GM23338 (cell line): ENCODE data around the gene TRAM2. TPM values are rescaled to one million over a fixed set of nuclear protein-coding genes. Genes with fewer than 3 reads are reported as not detected.

Experiments used
- ATAC-seq: fragments of 200-7000 bp; cut with Tn5 transposase; 3 replicates; pipeline ENCODE4 v1.9.1; 2020
- DNase-seq: peaks from one replicate; pipeline ENCODE4 v3.0.0-alpha.2; 2015; ENCODE audit warnings: low spot score
- H2AFZ ChIP-seq: fragments of 200-600 bp; sonication (generic); 2 replicates; pipeline ENCODE4 v1.8.0; 2016; ENCODE audit warnings: antibody characterized with exemption, mild to moderate bottlenecking, moderate library complexity
- H3F3A ChIP-seq: fragments of 200-600 bp; sonication (generic); replicated peaks from 2 replicates; pipeline ENCODE4 v1.8.0; 2017; ENCODE audit warnings: antibody characterized with exemption, mixed run types, low read depth
- H3K27ac ChIP-seq: fragments of 200-600 bp; sonication (generic); 2 replicates; pipeline ENCODE4 v1.6.1; 2016; ENCODE audit warnings: low read depth
- H3K27me3 ChIP-seq: fragments of 200-600 bp; sonication (generic); 2 replicates; pipeline ENCODE4 v1.8.0; 2016; ENCODE audit warnings: mild to moderate bottlenecking, mixed run types, moderate library complexity; ENCODE audit not compliant: insufficient read depth
- H3K36me3 ChIP-seq: fragments of 200-600 bp; sonication (generic); 2 replicates; pipeline ENCODE4 v1.8.0; 2016; ENCODE audit warnings: mild to moderate bottlenecking; ENCODE audit not compliant: insufficient read depth
- H3K4me1 ChIP-seq: fragments of 200-600 bp; sonication (generic); 2 replicates; pipeline ENCODE4 v1.8.0; 2016; ENCODE audit warnings: mild to moderate bottlenecking, moderate library complexity; ENCODE audit not compliant: insufficient read depth
- H3K4me2 ChIP-seq: fragments of 200-600 bp; sonication (generic); 2 replicates; pipeline ENCODE4 v1.7.1; 2017; ENCODE audit warnings: mixed run types
- H3K4me3 ChIP-seq: fragments of 200-600 bp; sonication (generic); 2 replicates; pipeline ENCODE4 v1.6.1; 2016; ENCODE audit warnings: mixed run types
- H3K79me2 ChIP-seq: fragments of 200-600 bp; sonication (generic); replicated peaks from 2 replicates; pipeline ENCODE4 v1.8.0; 2017; ENCODE audit warnings: mild to moderate bottlenecking; ENCODE audit not compliant: insufficient read depth
- H3K9me2 ChIP-seq: fragments of 200-600 bp; sonication (generic); 2 replicates; pipeline ENCODE4 v1.8.0; 2017; ENCODE audit not compliant: insufficient read depth
- H4K20me1 ChIP-seq: fragments of 200-600 bp; sonication (generic); replicated peaks from 2 replicates; pipeline ENCODE4 v1.8.0; 2017; ENCODE audit warnings: mild to moderate bottlenecking; ENCODE audit not compliant: insufficient read depth
- H3K27ac Mint-ChIP-seq: 2 replicates; pipeline ENCODE4 v1.8.0; 2020; ENCODE audit warnings: inconsistent platforms, mild to moderate bottlenecking, moderate library complexity, mixed read lengths
- H3K27me3 Mint-ChIP-seq: 3 replicates; pipeline ENCODE4 v1.8.0; 2022; ENCODE audit warnings: low read depth, mild to moderate bottlenecking, moderate library complexity, mixed read lengths, inconsistent platforms; ENCODE audit not compliant: insufficient read depth, poor library complexity
- H3K36me3 Mint-ChIP-seq: 3 replicates; pipeline ENCODE4 v1.8.0; 2021; ENCODE audit warnings: low read depth, mild to moderate bottlenecking, inconsistent platforms, moderate library complexity, mixed read lengths
- H3K4me1 Mint-ChIP-seq: 3 replicates; pipeline ENCODE4 v1.8.0; 2020; ENCODE audit warnings: mild to moderate bottlenecking, inconsistent platforms, mixed read lengths
- H3K4me3 Mint-ChIP-seq: 3 replicates; pipeline ENCODE4 v1.8.0; 2021; ENCODE audit warnings: moderate library complexity, mild to moderate bottlenecking, inconsistent platforms, mixed read lengths
- H3K9me3 Mint-ChIP-seq: 3 replicates; pipeline ENCODE4 v1.8.0; 2020; ENCODE audit warnings: moderate library complexity, mild to moderate bottlenecking, inconsistent platforms, mixed read lengths
- CREB1 ChIP-seq: fragments of 250-450 bp; sonication (Bioruptor Pico); IDR thresholded peaks from 2 replicates; pipeline ENCODE4 v1.5.0; 2020; ENCODE audit warnings: low read depth, mild to moderate bottlenecking, moderate library complexity
- EZH2 ChIP-seq: fragments of 200-600 bp; sonication (generic); IDR thresholded peaks from one replicate; pipeline ENCODE4 v1.8.0; 2017; ENCODE audit warnings: antibody characterized with exemption, mild to moderate bottlenecking, low read depth; ENCODE audit not compliant: unreplicated experiment
- JUNB ChIP-seq: IDR thresholded peaks from one replicate; pipeline ENCODE4 v1.6.1; 2016; ENCODE audit warnings: antibody characterized with exemption; ENCODE audit not compliant: unreplicated experiment
- NANOG ChIP-seq: IDR thresholded peaks from 2 replicates; pipeline ENCODE4 v1.6.1; 2016; ENCODE audit warnings: antibody characterized with exemption, borderline replicate concordance
- POLR2AphosphoS5 ChIP-seq: IDR thresholded peaks from 2 replicates; pipeline ENCODE4 v1.6.1; 2016; ENCODE audit warnings: antibody characterized with exemption, low read depth
- STAT1 ChIP-seq: IDR thresholded peaks from one replicate; pipeline ENCODE4 v1.6.1; 2016; ENCODE audit warnings: antibody characterized with exemption; ENCODE audit not compliant: unreplicated experiment
- ZNF114 ChIP-seq: fragments of 250-450 bp; sonication (Bioruptor Pico); IDR thresholded peaks from 2 replicates; pipeline ENCODE4 v1.5.0; 2020; ENCODE audit warnings: mild to moderate bottlenecking, moderate library complexity
- polyA plus RNA-seq: library from polyadenylated mRNA; unstranded; fragments of >200 nt; fragmentation: Nextera tagmentation; extraction: Ambion mirVana; gene quantifications from 2 replicates; pipeline ENCODE4 v1.2.1, GENCODE V29; 2016
- total RNA-seq: library from RNA; depleted of rRNA; stranded (reverse); fragments of >200 nt; shearing (Covaris generic); gene quantifications from 2 replicates; pipeline ENCODE4 v1.2.3, GENCODE V29; 2014
- TF ChIP-seq, protein P1 (sequence below): fragments of 250-450 bp; sonication (Bioruptor Pico); IDR thresholded peaks from 2 replicates; pipeline ENCODE4 v1.5.0; 2020; ENCODE audit warnings: mild to moderate bottlenecking, moderate library complexity

Gene TRAM2
- total and polyA plus RNA-seq, 2 experiments from 2014 or later = 4.0 to 14.0 TPM

DNA sequence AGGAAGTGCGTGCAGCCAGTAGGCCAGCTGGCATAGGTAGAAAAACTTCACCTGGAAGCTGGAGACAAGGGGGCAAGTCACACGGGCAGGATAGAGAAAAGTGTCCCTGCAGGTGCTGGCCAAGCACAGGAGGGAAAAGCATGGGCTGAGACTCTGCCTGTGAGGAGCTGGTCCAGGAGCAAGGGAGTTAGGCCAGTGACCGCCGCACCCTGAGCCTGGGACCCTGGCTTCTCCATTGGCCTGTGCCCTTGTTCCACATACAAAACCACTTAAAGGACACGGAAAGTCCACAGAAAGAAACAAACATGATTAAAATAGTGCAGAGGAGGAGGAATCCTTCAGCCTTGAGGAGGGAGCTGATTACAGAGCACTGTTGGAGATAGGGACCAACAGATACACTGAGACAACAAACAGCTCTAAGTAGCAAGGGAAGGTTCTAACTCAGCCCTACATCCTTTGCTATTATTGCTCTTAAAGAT, 68.6 kb downstream of the TRAM2 start (continued):
- TF ChIP-seq, protein P1, sequence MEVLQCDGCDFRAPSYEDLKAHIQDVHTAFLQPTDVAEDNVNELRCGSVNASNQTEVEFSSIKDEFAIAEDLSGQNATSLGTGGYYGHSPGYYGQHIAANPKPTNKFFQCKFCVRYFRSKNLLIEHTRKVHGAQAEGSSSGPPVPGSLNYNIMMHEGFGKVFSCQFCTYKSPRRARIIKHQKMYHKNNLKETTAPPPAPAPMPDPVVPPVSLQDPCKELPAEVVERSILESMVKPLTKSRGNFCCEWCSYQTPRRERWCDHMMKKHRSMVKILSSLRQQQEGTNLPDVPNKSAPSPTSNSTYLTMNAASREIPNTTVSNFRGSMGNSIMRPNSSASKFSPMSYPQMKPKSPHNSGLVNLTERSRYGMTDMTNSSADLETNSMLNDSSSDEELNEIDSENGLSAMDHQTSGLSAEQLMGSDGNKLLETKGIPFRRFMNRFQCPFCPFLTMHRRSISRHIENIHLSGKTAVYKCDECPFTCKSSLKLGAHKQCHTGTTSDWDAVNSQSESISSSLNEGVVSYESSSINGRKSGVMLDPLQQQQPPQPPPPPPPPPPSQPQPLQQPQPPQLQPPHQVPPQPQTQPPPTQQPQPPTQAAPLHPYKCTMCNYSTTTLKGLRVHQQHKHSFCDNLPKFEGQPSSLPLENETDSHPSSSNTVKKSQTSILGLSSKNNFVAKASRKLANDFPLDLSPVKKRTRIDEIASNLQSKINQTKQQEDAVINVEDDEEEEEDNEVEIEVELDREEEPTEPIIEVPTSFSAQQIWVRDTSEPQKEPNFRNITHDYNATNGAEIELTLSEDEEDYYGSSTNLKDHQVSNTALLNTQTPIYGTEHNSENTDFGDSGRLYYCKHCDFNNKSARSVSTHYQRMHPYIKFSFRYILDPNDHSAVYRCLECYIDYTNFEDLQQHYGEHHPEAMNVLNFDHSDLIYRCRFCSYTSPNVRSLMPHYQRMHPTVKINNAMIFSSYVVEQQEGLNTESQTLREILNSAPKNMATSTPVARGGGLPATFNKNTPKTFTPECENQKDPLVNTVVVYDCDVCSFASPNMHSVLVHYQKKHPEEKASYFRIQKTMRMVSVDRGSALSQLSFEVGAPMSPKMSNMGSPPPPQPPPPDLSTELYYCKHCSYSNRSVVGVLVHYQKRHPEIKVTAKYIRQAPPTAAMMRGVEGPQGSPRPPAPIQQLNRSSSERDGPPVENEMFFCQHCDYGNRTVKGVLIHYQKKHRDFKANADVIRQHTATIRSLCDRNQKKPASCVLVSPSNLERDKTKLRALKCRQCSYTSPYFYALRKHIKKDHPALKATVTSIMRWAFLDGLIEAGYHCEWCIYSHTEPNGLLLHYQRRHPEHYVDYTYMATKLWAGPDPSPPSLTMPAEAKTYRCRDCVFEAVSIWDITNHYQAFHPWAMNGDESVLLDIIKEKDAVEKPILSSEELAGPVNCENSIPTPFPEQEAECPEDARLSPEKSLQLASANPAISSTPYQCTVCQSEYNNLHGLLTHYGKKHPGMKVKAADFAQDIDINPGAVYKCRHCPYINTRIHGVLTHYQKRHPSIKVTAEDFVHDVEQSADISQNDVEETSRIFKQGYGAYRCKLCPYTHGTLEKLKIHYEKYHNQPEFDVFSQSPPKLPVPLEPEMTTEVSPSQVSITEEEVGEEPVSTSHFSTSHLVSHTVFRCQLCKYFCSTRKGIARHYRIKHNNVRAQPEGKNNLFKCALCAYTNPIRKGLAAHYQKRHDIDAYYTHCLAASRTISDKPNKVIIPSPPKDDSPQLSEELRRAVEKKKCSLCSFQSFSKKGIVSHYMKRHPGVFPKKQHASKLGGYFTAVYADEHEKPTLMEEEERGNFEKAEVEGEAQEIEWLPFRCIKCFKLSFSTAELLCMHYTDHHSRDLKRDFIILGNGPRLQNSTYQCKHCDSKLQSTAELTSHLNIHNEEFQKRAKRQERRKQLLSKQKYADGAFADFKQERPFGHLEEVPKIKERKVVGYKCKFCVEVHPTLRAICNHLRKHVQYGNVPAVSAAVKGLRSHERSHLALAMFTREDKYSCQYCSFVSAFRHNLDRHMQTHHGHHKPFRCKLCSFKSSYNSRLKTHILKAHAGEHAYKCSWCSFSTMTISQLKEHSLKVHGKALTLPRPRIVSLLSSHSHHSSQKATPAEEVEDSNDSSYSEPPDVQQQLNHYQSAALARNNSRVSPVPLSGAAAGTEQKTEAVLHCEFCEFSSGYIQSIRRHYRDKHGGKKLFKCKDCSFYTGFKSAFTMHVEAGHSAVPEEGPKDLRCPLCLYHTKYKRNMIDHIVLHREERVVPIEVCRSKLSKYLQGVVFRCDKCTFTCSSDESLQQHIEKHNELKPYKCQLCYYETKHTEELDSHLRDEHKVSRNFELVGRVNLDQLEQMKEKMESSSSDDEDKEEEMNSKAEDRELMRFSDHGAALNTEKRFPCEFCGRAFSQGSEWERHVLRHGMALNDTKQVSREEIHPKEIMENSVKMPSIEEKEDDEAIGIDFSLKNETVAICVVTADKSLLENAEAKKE (CRISPR knock-in tag) = no peak
- TF ChIP-seq JUNB = no peak
- TF ChIP-seq CREB1 (CRISPR knock-in tag) = no peak
- no peak for TF ChIP-seq STAT1
- TF ChIP-seq EZH2 = no peak

GRCh38 chr6:52507557-52508260, 69.2 kb downstream of the TRAM2 start:
- Mint-ChIP-seq H3K27me3 (peaks cover 8% of the 10 kb centered on the region), H3K4me1 (peaks cover 22% of the 10 kb centered on the region), H3K27ac (peak overlapping the region; percentile 71; the same call in 1 of the 2 replicates), H3K4me3 (no peak overlapping the region), H3K9me3 (no peaks in the 10 kb centered on the region), H3K36me3 (peaks cover 29% of the 10 kb centered on the region)
- Histone ChIP-seq H3K4me1 (peaks cover 6% of the 10 kb centered on the region), H3F3A (no peaks in the 10 kb centered on the region), H3K27ac (no peak overlapping the region), H3K4me2 (no peak overlapping the region), H3K36me3 (no peaks in the 10 kb centered on the region), H3K9me2 (no peaks in the 10 kb centered on the region), H4K20me1 (0 out of 2 replicates have a peak, but pooled peaks cover 2% of the 10 kb centered on the region), H3K79me2 (no peaks in the 10 kb centered on the region), H2AFZ (no peak overlapping the region), H3K27me3 (no peaks in the 10 kb centered on the region), H3K4me3 (no peak overlapping the region)
- TF ChIP-seq JUNB (no peak), ZNF114 (CRISPR knock-in tag) (no peak), NANOG (no peak), POLR2AphosphoS5 (no peak)
- DNase-seq (no peak), ATAC-seq (no peak)
